SU-DHL-6 (cell line): ENCODE data around the gene RNF14.

ENCODE experiments used
- H2AFZ ChIP-seq: fragments of 200-600 bp; sonication (generic); 2 replicates; pipeline ENCODE4 v1.6.1; 2014; ENCODE audit warnings: low read depth, mild to moderate bottlenecking, moderate library complexity, mixed read lengths, antibody characterized with exemption, low read length; ENCODE audit not compliant: severe bottlenecking
- H3F3A ChIP-seq: fragments of 200-600 bp; shearing (Covaris generic); 2 replicates; pipeline ENCODE4 v1.6.0; 2016; ENCODE audit warnings: antibody characterized with exemption, mild to moderate bottlenecking; ENCODE audit not compliant: insufficient read depth
- H3K27ac ChIP-seq: fragments of 200-600 bp; sonication (generic); 2 replicates; pipeline ENCODE4 v1.5.1; 2016; ENCODE audit warnings: low read depth, mild to moderate bottlenecking, low read length, moderate library complexity, mixed read lengths
- H3K27me3 ChIP-seq: fragments of 200-600 bp; sonication (generic), shearing (Covaris generic); 2 replicates; pipeline ENCODE4 v1.6.0; 2014; ENCODE audit warnings: mild to moderate bottlenecking, low read length
- H3K36me3 ChIP-seq: fragments of 200-600 bp; sonication (generic); 2 replicates; pipeline ENCODE4 v1.6.1; 2014; ENCODE audit warnings: mild to moderate bottlenecking, low read length, mixed read lengths
- H3K4me2 ChIP-seq: fragments of 300-600, 200-600 bp; shearing (Covaris generic), sonication (generic); 2 replicates; pipeline ENCODE4 v1.6.0; 2014; ENCODE audit warnings: low read length, low read depth, mild to moderate bottlenecking; ENCODE audit not compliant: poor library complexity, severe bottlenecking
- H3K4me3 ChIP-seq: fragments of 200-600 bp; sonication (generic); 2 replicates; pipeline ENCODE4 v1.5.1; 2014; ENCODE audit warnings: antibody characterized with exemption, low read length, mild to moderate bottlenecking, mixed read lengths; ENCODE audit not compliant: insufficient read depth, poor library complexity, severe bottlenecking
- H3K79me2 ChIP-seq: fragments of 200-600 bp; sonication (generic); 2 replicates; pipeline ENCODE4 v1.6.1; 2014; ENCODE audit warnings: mild to moderate bottlenecking, low read length, moderate library complexity; ENCODE audit not compliant: insufficient read depth
- H3K9ac ChIP-seq: fragments of 200-600 bp; sonication (generic); 2 replicates; pipeline ENCODE4 v1.7.0; 2014; ENCODE audit warnings: mild to moderate bottlenecking, low read length
- H3K9me2 ChIP-seq: fragments of 200-600 bp; sonication (generic); replicated peaks from 2 replicates; pipeline ENCODE4 v1.6.1; 2014; ENCODE audit warnings: low read length; ENCODE audit not compliant: insufficient read depth
- H3K9me3 ChIP-seq: fragments of 200-600 bp; sonication (generic); 2 replicates; pipeline ENCODE4 v1.6.1; 2014; ENCODE audit warnings: low read length, mixed read lengths; ENCODE audit not compliant: insufficient read depth
- H4K20me1 ChIP-seq: fragments of 200-600 bp; sonication (generic); 2 replicates; pipeline ENCODE4 v1.6.1; 2014; ENCODE audit warnings: low read depth, mild to moderate bottlenecking, antibody characterized with exemption, low read length, moderate library complexity, mixed read lengths
- EZH2phosphoT487 ChIP-seq: fragments of 200-600 bp; sonication (generic), shearing (Covaris generic); conservative IDR thresholded peaks from 2 replicates; pipeline ENCODE4 v1.6.1; 2018; ENCODE audit warnings: mild to moderate bottlenecking, antibody characterized with exemption, low read length, moderate library complexity, mixed read lengths
- TF ChIP-seq, protein P1 (sequence below): fragments of 200-600 bp; sonication (generic); IDR thresholded peaks from one replicate; pipeline ENCODE4 v1.5.1; 2017; ENCODE audit warnings: antibody characterized with exemption, mild to moderate bottlenecking, low read length, moderate library complexity; ENCODE audit not compliant: insufficient read depth, poor library complexity, severe bottlenecking

RNF14 gene

DNA sequence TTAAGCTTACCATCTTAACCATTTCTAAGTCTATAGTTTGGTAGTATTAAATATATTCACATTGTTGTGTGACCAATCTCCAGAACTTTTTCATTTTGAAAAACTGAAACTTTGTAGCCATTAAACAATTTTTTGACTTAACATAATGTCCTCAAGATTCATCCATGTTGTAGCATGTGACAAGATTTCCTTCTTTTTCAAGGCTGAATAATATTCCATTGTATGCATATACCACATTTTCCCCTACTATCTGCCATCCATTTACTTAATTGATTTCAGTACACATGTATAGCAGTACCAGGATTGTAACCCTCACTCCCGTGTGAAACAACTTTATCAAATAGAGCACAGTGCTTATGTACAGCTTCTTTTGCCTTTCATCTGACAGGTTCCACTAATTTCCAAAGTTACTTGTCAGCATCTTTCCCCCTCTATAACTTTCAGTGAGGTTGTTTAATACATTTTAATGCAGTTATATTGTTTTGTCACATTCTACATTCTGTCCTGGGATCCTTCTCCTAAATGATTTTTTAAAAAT lies 51.3 kb downstream of the RNF14 start:
- Histone ChIP-seq H3K9me2 (no peaks in the 10 kb centered on the region), H3K4me3 (no peak overlapping the region), H3K9ac (no peak overlapping the region), H3K27me3 (no peaks in the 10 kb centered on the region), H3K27ac (no peak overlapping the region), H3F3A (peaks cover 11% of the 10 kb centered on the region; the same call in 1 of the 2 replicates), H3K79me2 (no peaks in the 10 kb centered on the region), H3K36me3 (no peaks in the 10 kb centered on the region), H2AFZ (no peak overlapping the region), H3K4me2 (no peak overlapping the region), H4K20me1 (no peaks in the 10 kb centered on the region), H3K9me3 (no peaks in the 10 kb centered on the region)
- TF ChIP-seq EZH2phosphoT487, result no peak
- TF ChIP-seq, protein P1, sequence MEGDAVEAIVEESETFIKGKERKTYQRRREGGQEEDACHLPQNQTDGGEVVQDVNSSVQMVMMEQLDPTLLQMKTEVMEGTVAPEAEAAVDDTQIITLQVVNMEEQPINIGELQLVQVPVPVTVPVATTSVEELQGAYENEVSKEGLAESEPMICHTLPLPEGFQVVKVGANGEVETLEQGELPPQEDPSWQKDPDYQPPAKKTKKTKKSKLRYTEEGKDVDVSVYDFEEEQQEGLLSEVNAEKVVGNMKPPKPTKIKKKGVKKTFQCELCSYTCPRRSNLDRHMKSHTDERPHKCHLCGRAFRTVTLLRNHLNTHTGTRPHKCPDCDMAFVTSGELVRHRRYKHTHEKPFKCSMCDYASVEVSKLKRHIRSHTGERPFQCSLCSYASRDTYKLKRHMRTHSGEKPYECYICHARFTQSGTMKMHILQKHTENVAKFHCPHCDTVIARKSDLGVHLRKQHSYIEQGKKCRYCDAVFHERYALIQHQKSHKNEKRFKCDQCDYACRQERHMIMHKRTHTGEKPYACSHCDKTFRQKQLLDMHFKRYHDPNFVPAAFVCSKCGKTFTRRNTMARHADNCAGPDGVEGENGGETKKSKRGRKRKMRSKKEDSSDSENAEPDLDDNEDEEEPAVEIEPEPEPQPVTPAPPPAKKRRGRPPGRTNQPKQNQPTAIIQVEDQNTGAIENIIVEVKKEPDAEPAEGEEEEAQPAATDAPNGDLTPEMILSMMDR, result no peak

DNA sequence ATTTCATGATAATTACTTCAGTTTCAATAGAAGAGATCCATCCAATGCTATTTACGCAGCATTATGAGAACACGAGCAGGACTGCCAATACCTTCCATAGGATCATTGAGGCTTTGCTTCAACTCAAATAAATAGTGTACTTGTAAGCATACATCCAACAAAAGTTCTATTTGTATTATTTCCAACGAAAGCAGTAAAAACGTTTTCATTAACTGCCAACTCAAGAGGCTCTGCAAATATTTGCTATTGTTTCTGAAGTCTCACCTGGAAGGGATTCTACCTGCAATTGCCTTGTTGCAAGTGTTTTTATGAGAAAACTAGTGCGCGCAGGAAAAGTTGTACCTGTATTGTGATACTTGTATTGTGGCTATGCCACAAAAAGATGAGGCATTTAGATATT lies 54.9 kb downstream of the RNF14 start:
- no peaks in the 10 kb centered on the region for H3K27me3 ChIP-seq
- no peak overlapping the region for H3K27ac ChIP-seq
- H3K9me2 ChIP-seq, result no peaks in the 10 kb centered on the region
- no peaks in the 10 kb centered on the region for H3K79me2 ChIP-seq
- no peak overlapping the region for H3K9ac ChIP-seq
- no peaks in the 10 kb centered on the region for H3K36me3 ChIP-seq
- H3K4me2 ChIP-seq, result no peak overlapping the region
- no peak overlapping the region for H2AFZ ChIP-seq
- no peak for TF ChIP-seq EZH2phosphoT487
- TF ChIP-seq, protein P1, result no peak
- H4K20me1 ChIP-seq, result no peaks in the 10 kb centered on the region
- no peaks in the 10 kb centered on the region for H3K9me3 ChIP-seq
- no peak overlapping the region for H3K4me3 ChIP-seq
- peaks cover 11% of the 10 kb centered on the region; the same call in 1 of the 2 replicates for H3F3A ChIP-seq

DNA sequence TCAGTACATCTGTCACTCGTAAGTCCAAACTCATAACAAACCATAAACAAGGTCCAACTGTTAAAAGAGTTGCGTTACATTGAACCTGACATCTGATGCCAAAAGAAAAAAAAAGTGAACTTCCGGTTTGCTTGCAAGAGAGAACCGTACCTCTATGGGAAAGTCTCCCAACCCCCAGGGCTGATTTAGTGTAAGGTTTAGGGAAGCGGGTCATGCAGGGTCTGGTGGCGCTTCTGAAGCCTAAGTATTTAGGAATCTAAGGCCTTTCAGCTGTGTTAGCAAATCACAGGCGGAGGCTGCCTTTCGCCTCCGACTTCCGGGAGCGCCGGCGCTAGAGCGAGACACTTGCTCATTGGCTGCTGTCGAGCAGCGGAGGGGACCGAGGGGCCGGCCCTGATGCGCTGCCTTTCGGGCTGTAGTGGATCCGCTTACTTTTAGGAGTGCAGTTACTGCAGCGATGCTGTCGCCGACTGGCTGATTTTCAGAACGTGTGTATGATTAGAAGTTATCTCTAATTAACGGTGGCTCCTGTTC lies 55.9 kb downstream of the RNF14 start:
- Histone ChIP-seq H3K4me2 (peak overlapping the region; percentile 93), H3K9ac (peak overlapping the region; percentile 45), H3F3A (peaks cover 11% of the 10 kb centered on the region; the same call in 1 of the 2 replicates), H3K9me3 (no peaks in the 10 kb centered on the region), H3K79me2 (no peaks in the 10 kb centered on the region), H2AFZ (peak overlapping the region; percentile 99), H3K9me2 (no peaks in the 10 kb centered on the region), H3K36me3 (no peaks in the 10 kb centered on the region), H3K27me3 (no peaks in the 10 kb centered on the region), H4K20me1 (no peaks in the 10 kb centered on the region), H3K27ac (peak overlapping the region; percentile 38), H3K4me3 (peak overlapping the region; percentile 50)
- TF ChIP-seq EZH2phosphoT487, result no peak
- TF ChIP-seq, protein P1, result no peak
